CD4-positive, alpha-beta T cell treated with Interleukin-17A for 4 hours (primary cell): ENCODE results near the gene KDR.

Experiments
- DNase-seq: peaks from one replicate; pipeline ENCODE4 v3.0.0-alpha.2; 2020; ENCODE audit warnings: mixed read lengths

KDR gene

DNA sequence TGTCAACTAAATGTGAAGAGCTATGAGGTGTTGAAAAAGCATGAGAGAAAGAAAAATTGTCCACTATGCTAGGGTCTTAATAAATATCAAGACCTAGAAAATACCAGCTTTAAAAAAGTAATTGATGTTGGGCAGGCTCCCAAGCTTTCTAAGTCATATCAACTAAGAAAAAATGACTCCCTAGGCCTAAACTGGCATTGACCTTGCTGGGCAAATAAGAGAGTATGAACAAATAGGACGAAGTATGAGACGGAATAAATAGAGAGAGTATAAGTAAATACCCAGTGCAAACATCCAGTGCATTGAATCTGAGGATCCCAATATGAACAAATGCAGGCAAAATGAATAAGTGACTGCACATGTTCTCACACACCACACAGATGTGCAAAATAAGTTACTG, 3.2 kb downstream of the KDR start:
- DNase-seq = no peak

DNA sequence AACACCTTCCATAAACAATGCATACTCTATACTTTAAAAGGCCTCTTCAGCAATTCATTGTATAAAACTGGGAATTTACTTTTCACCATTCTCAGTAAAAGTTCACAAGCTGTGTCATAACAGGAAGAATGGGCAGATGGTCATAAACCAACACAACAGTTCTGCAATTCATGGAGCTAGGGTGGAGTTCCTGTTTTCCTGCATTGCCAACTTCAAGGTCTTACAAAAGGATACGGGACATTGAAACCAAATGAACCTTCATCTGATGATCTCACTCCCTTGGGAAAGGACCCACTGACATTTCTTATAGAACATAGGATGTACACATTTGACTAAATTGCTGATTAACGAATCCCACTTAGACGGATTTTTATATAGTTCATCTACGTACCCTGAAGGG, 4.1 kb downstream of the KDR start:
- no peak for DNase-seq

DNA sequence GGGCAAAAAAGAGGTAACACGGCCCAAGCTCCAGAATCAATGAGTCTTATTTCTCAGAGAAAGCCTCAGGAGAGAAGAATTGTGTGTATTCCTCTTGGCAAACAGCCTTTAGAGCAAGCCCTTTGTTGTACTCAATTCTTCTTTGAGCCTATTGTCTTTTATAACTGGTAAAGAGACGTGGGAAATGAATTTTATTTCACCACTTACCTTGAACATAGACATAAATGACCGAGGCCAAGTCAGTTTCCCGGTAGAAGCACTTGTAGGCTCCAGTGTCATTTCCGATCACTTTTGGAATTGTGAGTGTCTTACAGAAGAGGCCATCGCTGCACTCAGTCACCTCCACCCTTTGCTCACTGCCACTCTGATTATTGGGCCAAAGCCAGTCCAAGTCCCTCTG, 7.0 kb downstream of the KDR start:
- DNase-seq = no peak

DNA sequence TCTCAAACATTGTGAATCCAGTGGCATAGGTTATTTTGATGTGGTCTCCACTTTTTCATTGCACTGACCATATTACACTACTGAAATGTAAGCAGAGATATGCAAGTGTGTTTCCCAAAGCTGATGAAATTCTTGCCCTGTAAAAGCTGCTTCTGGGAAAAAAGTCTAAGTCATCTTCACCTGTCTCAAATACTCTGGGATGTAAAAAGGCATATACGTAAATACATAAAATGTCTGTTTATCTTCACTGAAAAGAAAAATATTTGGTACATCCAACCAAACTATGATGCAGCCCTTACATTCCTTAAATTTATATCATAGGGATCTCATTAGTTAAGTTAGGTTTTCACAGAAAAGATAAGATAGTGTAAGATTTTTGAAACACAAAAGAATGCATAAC, 7.9 kb downstream of the KDR start:
- no peak for DNase-seq

DNA sequence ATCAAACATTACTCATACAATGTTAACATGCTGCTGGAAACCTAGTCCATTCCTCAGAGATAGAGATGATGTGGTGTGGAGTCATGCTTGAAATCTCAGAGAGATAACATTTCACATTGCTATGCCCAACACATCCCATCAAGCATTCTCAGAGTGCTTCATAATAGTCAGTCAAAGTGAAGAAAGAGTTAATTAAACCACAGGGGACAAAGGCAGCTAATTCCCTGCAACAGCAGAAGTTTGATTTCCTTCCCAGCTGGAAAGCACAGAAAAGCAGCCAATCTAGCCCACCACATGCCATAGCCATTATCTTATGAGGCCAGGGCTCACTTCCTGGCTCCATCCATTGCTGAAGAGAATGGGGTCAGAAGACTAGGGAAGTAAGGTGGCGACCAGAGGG, 8.9 kb downstream of the KDR start:
- DNase-seq = no peak

DNA sequence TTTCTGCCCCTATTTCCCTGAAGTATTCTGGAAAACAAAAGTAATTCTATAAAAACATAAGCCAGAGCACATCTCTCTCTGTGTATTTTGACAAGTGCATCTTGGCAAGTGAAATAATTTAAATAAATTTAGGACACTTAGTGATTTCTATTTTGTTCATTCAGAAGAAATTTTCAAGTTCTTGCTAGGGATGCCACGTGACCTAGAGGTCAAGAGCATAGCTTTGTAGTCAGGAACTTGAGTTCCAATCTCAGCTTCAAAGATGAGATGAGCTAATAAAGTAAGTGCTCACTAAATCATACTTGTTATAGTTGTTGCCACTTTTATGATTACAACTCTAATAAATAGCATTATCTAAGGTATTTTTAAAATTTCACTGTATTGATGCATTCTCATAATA, 13.8 kb downstream of the KDR start:
- DNase-seq = no peak

DNA sequence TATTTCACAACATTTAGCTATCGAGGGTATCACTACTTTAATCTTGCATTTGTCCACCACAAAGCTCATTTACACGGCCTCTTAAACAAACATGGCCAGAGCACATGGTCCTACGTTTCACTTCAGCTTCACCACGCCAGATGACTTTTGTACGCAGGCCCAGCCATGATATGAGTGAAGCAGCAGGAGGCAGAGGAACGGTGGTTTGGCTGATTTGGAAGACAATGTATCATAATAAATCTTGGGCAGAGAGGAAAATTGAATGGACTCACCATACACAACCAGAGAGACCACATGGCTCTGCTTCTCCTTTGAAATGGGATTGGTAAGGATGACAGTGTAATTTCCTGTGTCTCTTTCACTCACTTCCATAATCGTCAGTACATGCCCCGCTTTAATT, 15.3 kb downstream of the KDR start:
- DNase-seq = no peak

DNA sequence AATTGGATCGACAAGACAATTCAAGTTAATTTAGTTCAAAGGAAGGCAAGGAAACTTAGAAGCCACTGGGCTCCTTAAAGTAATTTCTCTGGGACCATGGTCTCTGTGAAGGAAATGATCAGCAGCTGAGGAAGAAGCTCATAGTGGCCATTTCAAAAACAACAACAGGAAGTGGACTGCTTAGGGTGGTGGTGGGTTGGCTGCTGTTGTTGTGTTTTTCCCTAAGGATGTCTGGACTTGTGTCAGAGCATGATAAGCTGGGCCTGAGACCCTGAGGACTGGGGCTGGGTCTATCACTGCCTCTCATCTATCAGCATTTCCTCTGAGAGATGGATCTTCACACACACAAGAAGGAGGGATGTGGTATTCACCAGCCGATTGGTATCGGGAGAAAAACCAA, 18.3 kb downstream of the KDR start:
- no peak for DNase-seq

DNA sequence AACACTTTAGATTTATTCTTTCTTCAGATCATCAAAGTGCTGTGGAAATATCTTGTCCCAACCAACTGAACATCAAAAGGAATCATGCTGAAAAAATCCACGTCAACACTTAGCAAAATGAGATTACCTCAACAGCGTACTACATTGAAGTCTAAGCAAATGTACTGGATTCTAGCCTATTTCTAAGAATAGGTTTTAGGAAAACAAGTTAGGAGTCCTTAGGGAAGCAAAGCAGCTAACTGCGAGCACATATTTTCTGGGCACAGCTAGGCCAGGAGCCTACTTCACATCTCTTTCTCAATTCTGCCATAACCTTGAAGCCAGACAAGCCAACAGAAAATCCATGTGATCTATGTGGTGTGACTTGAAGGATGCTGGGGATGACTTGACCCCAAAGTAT, 22.2 kb downstream of the KDR start:
- DNase-seq = no peak

DNA sequence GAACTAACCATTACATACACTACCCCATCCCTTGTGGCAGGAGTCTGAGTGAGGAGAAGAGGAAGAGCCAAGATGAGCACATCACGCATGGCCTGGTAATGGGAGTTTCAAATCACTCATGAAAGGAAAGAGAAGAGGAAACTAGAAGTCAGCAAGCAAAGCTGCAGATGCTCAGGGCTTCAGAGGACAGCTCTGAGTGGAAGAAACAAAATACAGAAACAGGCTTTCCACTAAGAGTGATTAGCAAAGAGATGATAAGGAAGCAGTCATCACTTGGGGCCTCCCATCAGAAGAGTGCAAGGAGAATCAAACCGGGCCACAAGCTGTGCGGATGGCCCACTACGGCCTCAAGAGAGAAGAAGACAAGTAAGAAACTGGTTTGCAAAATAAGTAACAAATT, 25.6 kb downstream of the KDR start:
- DNase-seq = no peak

DNA sequence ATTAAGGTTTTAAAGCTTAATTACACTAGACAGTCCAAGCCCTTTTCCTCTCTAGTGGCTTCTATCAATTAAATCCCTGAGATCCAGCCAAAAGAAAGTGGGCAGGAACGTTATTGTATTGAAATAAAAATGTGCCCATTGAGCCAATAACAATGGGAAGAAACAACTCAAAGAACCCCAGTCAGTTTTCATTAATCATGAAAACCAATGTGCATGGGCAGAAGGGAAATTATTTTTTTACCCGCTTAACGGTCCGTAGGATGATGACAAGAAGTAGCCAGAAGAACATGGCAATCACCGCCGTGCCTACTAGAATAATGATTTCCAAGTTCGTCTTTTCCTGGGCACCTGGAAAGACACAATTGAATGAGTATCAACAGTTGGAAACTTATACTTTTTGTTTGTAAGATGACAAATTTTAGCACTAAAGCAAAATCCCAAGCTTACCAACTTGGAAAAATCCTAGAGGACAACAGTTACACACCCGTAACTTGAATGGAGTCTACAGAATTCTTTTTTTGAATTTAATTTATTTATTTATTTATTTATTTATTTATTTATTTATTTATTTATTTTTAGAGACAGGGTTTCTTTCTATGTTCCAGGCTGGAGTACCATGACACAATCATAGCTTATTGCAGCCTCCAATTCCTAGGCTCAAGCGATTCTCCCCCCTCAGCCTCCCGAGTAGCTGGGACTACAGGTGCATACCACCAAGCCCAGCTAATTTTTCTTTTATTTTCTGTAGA, 26.8 kb downstream of the KDR start:
- no peak for DNase-seq

DNA sequence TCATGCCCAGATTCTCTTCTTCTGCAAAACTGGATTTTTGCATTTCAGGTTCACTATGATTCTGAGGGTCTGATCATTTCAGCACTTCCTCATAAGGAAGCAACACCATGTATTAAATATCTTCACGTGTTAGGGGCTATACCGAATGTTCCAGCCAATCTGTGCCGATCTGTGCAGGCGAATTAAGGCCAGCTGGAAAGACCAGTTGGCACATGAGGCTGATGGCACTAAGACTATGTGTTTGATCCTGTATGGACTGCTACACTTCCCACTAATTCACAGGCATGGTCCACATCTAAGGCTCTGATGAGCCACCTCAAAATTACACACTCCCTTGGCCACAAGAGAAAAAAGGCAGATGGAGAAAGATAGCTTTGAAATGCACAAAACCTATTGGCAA, 28.8 kb downstream of the KDR start:
- no peak for DNase-seq

DNA sequence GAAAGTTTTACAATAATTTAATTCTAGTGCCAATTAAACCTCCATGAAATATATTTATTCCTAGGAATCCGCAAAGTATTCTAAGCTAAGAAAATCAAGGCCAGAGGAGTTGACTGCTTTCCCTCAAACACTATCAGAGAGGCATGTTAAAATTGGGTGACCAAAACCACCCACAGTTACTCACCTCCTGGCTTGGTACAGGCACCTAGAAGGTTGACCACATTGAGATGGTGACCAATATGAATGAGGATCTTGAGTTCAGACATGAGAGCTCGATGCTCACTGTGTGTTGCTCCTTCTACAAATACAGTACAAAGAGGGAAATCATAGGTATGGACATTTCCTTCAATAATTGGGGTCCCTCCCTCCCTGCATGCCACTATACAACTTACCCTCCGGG, 29.4 kb downstream of the KDR start:
- DNase-seq = no peak

DNA sequence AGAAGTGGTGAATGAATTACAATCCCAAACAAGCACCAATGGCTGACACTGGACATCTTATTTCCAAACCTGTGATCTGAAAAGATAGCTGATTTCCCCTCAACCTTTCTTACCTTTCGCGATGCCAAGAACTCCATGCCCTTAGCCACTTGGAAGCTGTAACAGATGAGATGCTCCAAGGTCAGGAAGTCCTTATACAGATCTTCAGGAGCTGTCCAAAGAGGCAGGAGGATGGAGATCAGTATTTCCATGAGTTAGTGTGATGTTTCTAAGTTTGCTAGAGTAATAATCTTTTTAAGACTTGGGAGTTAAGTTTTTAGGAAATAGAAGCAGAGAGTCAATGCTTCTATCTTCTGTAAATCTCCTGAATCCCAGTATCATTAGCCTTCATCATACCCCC, 32.9 kb downstream of the KDR start:
- DNase-seq = no peak

DNA sequence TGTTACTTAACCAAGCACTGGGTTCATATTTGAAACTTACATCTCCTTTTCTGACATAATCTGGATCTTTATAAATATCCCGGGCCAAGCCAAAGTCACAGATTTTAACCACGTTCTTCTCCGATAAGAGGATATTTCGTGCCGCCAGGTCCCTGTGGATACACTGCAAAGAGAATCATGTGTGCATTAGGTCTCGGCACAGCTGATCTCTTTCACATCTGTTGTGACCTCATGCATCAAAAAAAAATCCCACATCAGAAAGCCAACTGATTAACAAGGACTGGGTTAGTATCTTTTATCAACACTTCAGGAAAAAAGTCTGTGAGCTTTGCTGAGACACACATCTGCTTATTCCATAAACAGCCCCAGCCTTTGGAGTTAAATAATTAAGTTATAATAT, 35.5 kb downstream of the KDR start:
- no peak for DNase-seq

DNA sequence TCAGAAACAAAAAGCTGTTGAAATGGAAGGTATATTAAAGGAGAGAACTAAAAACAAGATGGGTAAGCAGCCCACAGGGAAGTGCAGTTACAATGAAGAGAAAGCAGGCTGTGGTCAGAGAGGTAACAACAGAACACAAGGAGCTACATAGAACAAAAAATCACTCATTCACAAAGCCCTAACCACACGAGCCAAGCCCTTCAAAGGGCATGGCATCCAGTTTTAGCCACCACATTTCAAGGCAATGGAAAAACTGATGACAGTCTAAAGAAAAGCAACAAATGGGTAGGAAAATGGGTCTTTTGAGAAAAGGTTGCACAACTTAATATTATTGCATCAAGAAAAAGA, 37.5 kb downstream of the KDR start:
- no peak for DNase-seq

DNA sequence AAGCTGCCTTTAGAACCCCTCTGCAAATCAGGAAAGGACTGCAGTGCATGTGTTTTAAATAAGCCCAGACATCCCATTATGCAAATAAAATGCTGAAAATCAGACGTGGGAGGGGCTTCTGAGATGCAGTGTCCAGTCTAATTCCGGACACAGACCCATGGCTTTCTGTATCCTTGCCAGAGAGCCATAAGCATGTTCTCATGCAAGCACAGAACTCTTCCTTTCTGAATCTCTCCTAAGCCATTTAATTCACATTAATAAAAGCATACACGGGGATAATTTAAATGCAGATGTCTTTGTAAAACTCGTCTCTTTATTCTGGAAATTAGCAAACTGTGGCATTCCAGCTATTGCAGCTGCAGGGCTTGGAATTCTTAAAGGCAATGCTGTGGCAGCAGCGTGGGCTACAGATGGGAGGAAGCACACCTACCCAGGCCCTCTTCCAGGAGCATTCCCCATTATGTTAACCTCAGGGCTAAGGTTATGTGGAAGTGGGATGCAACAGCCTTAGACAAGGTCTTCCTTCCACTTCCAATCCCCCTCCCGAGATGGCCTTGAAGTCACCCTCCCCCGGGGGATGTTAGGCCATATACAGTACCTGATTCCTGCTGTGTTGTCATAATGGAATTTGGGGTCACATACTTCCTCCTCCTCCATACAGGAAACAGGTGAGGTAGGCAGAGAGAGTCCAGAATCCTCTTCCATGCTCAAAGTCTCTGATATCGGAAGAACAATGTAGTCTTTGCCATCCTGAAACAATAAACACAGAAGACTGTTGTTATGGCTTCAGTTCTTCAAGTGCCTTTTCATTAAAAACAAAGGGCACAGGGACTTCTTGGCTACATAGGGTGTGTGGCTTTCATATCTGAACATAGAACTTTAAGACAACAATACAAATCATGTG, 38.1 kb downstream of the KDR start:
- DNase-seq = no peak

DNA sequence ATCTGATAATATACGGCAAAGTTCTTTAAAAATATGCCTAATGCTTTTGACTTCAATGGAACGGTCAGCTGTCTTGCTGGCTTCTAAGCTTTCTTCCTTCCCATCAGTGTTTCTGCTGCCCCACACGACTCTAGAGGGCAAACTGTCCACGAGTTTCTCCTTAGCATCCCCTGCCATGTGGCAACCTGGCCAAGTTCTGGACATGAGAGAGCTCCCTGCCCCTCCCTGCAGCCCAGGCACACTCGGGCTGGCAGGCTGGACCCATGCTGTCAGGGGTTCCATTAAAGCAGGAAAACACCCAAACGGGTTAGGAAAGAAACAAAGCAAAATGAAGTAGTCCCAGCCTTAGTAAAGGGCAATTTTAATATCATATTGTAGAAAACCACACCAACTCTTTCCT, 38.8 kb downstream of the KDR start:
- no peak for DNase-seq

DNA sequence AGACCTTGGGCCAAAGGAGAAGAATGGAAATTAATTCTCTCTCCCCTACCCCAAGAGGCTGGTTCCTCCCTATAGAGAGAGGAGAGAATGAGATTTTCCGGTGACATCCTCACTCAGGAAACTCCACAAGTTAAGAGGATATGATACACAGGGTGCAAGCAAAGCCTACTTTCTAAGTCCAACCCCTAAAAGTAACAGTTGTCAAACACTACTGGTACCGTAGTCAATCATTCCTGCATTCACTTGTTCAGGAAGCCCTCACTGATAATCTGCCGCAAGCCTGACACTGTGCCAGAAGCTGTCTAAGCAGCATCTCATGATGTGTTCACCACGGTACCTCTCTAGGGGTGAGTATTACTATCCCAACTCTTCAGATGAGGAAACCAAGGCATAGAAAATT, 41.7 kb downstream of the KDR start:
- no peak for DNase-seq

DNA sequence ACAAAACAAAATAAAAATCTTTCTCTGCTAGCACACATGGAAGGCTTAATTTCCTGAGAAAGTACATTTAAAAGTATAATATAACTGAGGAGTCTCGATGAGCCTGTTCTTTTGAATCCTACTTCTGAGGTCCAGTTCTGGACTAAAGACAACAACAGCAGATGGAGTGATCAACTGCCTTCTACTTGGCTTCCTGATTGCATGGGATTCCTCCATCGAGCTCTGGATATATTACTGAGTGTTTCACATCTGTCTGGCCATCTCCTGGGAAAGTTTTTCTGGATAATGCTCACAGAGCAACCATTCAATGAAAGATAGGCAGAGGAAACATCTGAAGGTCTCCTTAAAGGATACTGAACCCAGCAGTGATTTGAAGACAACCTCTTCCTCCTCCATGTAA, 42.6 kb downstream of the KDR start:
- no peak for DNase-seq

DNA sequence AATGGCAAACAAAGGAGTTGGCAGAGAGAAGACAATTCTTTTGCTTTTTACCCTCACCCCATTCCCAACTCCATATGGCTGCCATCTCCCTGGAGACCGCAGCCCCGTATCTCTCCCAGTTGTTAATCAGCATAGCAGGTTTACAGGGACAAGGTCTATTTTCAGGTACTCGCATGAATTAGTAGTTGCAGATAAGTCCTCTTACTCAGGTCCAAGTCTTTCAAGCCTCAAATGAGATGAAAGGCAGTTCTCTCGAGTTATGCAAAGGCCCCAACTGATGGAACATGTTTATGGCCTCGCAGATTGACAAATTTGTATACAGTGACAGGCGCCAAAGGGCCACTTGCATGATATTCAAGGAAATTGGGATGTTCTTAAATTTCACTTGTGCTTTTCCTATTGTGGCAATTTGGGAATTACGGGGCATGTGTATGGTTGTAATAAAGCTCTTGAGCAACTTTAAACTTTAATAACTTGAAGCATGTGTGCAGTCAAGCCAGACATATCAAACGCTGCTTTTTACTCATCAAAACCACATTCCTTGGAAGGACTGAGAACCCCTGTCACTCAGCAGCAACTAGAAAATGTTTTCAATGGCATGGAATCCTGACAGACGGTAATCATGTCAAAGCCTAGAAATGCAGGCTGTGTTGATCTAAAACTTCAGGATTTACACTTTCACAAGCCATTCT, 45.1 kb downstream of the KDR start:
- DNase-seq = no peak

DNA sequence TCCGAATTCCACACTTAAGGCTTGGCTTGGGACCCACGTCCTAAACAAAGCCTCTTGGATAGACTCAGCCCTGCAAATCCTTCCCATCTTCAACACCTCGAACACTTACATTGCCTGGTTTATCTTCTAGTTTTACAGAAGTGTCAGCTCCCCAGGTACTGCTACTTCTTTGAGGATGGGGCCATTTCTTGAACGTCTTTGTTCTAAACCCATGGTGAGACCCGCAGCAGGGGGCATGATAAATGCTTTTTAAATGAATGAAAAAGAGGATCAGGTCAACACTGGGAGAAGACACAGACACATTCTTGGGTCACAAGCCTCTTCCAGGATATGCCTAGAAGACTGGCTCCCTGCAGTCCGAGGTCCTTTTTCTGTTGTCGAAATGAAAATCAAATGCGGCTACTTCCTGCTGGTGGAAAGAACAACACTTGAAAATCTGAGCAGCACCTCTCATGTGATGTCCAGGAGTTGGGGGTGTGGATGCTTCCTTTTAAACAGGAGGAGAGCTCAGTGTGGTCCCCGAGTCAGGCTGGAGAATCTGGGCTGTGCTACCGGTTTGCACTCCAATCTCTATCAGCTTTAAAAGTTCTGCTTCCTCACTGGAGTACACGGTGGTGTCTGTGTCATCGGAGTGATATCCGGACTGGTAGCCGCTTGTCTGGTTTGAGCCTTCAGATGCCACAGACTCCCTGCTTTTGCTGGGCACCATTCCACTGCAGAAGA, 45.8 kb downstream of the KDR start:
- no peak for DNase-seq

DNA sequence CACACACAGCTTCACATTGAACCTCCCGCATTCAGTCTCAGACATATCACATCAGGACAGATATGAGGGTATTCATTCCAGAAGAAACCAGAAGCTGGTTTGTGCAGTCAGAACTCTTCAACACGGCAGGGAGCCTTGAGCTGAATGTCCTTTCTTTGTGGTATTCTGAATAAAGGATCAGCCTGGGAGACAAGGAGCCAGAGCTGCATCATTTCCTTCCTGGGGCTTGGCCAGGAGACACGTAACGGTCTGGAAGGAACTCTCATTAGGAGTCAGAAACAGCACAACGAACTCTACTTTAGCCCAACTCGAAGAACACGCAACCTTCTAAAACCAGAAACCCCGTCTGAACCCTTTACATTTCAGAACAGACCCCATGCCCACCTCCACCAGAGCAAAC, 46.4 kb downstream of the KDR start:
- DNase-seq = no peak
